Mesodermal cell (in vitro differentiated cells): ENCODE results near the gene NCKAP5.

Source experiments
- H3K27ac ChIP-seq: 2 replicates; pipeline ENCODE4 v1.7.0; 2013; ENCODE audit warnings: mild to moderate bottlenecking, low read depth, low read length, moderate library complexity; ENCODE audit not compliant: severe bottlenecking
- H3K36me3 ChIP-seq: 2 replicates; pipeline ENCODE4 v1.7.1; 2013; ENCODE audit warnings: mild to moderate bottlenecking, low read length, moderate library complexity; ENCODE audit not compliant: control insufficient read depth, insufficient read depth
- H3K4me1 ChIP-seq: one replicate; pipeline ENCODE4 v1.7.1; 2013; ENCODE audit warnings: mild to moderate bottlenecking, low read length; ENCODE audit not compliant: insufficient read depth, control insufficient read depth, poor library complexity, severe bottlenecking
- H3K4me3 ChIP-seq: 2 replicates; pipeline ENCODE4 v1.7.0; 2013; ENCODE audit warnings: low read length, control low read depth, mild to moderate bottlenecking; ENCODE audit not compliant: insufficient read depth, poor library complexity, severe bottlenecking; ENCODE audit errors: extremely low read depth
- H3K9me3 ChIP-seq: 2 replicates; pipeline ENCODE4 v1.7.1; 2013; ENCODE audit warnings: mild to moderate bottlenecking, low read length, moderate library complexity; ENCODE audit not compliant: control insufficient read depth
- WGBS, 2 experiments: methylation state at CpG; one replicate each; pipeline ENCODE4 v1.1.5; 2013; ENCODE audit warnings: missing lambda C conversion rate in 2 of 2; ENCODE audit not compliant: insufficient coverage in 2 of 2; 5-methylcytosine and 5-hydroxymethylcytosine counted together

The NCKAP5 gene

DNA sequence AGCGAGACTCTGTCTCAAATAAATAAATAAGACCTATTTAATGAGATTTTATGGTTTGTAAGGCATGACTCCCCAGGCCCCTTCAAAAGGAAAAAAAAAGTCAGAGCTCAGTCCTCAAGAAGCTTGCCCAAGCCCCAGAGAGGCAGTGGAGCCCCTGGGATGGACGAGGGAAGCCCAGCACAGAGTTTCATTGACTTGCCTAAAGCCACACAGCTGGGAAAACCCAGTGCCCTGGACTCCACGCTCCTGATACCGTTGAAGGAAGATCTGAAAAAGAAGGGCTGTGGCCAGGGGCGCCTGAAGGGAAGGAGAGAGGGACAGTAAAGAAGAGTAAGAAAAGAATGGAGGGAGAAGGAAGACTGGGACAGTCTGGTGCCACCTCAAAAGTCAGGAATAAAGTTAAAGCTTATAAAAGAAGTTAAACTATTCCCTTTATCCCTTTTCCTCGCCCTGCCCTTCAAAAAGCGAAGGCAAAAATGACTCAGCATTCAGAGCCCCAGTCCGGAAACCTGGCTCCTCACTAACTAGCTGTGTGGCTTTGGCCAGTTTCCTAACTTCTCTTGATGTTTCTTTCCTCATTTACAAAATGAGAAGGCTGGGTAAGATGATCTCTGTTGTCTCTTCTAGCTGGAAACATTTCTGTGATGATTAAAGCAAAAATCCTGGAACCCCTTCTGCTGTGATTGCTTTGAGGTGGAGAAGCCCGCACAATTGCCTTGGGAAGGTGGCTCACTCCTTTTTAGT lies 945.0 kb downstream of the NCKAP5 start:
- no peak overlapping the region for H3K27ac ChIP-seq
- H3K4me3 ChIP-seq = no peak overlapping the region
- 95 to 96% methylated on average over 5 to 8 of the region's 9 CpGs for WGBS, 2 experiments
- no peaks in the 10 kb centered on the region for H3K4me1 ChIP-seq
- H3K9me3 ChIP-seq = no peaks in the 10 kb centered on the region
- no peaks in the 10 kb centered on the region for H3K36me3 ChIP-seq
